ENCODE results near the gene COG3. TPM values are rescaled to one million over a fixed set of nuclear protein-coding genes. Genes with fewer than 3 reads are reported as not detected.
"Not testable (repeated sequence)": the region's sequence is repeated elsewhere in the genome, so short reads cannot be mapped to it uniquely, and the experiment has no call there.

COG3 gene, protein sequence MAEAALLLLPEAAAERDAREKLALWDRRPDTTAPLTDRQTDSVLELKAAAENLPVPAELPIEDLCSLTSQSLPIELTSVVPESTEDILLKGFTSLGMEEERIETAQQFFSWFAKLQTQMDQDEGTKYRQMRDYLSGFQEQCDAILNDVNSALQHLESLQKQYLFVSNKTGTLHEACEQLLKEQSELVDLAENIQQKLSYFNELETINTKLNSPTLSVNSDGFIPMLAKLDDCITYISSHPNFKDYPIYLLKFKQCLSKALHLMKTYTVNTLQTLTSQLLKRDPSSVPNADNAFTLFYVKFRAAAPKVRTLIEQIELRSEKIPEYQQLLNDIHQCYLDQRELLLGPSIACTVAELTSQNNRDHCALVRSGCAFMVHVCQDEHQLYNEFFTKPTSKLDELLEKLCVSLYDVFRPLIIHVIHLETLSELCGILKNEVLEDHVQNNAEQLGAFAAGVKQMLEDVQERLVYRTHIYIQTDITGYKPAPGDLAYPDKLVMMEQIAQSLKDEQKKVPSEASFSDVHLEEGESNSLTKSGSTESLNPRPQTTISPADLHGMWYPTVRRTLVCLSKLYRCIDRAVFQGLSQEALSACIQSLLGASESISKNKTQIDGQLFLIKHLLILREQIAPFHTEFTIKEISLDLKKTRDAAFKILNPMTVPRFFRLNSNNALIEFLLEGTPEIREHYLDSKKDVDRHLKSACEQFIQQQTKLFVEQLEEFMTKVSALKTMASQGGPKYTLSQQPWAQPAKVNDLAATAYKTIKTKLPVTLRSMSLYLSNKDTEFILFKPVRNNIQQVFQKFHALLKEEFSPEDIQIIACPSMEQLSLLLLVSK
- 31.0 and 31.2 TPM in 2 replicates for total RNA-seq (ENCODE audit: low replicate concordance)

DNA sequence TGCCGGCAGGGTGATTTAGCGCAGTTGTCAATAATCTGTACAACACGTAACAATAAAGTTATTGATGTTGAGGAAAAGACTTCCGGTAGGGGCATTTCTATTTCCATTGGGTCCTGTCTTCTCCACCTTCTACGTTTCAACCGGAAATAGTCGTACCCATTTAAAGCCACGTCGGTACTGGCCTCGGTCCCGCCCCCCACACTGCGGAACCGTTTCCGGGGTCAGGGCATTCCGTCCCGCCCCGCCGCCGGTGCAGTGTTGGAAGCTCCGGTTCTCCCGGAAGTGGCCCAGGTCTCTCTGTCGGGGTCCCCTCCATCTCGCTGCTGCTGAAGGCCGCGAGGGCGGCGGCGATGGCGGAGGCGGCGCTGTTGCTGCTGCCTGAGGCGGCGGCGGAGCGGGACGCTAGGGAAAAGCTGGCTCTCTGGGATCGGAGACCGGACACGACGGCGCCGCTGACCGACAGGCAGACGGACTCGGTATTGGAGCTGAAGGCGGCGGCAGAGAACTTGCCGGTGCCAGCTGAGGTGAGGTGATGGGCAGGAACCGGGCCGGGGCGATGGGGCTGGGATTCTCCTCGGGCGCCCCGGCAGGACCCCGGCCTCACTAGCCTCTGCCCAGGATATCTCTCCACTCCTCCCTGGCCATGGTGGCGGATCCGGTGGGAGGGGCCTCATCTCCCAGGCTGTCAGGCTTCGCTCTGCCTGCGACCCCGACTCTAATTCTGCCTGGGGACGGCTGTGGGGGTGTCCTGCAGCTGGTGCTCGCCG, at the start of gene COG3:
COG3 (plus strand) TSS at position 253 of the 767 bp plus-strand sequence; CDS start at position 351, 98 bp downstream.
- TF ChIP-seq, protein P1, sequence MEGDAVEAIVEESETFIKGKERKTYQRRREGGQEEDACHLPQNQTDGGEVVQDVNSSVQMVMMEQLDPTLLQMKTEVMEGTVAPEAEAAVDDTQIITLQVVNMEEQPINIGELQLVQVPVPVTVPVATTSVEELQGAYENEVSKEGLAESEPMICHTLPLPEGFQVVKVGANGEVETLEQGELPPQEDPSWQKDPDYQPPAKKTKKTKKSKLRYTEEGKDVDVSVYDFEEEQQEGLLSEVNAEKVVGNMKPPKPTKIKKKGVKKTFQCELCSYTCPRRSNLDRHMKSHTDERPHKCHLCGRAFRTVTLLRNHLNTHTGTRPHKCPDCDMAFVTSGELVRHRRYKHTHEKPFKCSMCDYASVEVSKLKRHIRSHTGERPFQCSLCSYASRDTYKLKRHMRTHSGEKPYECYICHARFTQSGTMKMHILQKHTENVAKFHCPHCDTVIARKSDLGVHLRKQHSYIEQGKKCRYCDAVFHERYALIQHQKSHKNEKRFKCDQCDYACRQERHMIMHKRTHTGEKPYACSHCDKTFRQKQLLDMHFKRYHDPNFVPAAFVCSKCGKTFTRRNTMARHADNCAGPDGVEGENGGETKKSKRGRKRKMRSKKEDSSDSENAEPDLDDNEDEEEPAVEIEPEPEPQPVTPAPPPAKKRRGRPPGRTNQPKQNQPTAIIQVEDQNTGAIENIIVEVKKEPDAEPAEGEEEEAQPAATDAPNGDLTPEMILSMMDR (IDR thresholded peaks at IDR 0.05; ENCODE audit: insufficient read depth, low read length) = peak; percentile 61
- peak; percentile 97 for DNase-seq (ENCODE audit: low read depth)

DNA sequence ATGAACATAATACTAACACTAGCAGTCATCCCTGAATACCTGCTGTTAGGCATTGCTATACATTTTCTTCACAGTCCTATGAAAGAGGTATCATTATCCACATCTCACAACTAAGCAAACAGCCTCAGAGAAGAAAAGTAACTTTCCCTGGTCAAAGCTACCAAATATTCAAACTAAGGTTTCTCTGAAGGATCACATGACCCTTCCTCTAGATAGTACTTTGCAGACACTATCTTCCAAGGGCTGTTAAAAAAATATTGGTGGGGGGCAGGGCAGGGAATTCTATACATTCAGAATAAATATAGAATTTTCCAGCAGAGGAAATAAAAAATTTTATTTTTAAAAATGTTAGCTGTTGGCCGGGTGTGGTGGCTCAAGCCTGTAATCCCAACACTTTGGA, 49.6 kb upstream of the COG3 start:
- H3K4me3 ChIP-seq (ENCODE audit: low read depth, low read length) = peak overlapping the region; percentile 57
- TF ChIP-seq, protein P1 (IDR thresholded peaks at IDR 0.05; ENCODE audit: insufficient read depth, low read length) = no peak
- DNase-seq (ENCODE audit: low read depth) = no peak

More for the DNA sequence above, at the start of gene COG3:
- peak within 1 kb of the TSS; percentile 86 for H3K4me3 ChIP-seq (ENCODE audit: low read depth, low read length)

DNA sequence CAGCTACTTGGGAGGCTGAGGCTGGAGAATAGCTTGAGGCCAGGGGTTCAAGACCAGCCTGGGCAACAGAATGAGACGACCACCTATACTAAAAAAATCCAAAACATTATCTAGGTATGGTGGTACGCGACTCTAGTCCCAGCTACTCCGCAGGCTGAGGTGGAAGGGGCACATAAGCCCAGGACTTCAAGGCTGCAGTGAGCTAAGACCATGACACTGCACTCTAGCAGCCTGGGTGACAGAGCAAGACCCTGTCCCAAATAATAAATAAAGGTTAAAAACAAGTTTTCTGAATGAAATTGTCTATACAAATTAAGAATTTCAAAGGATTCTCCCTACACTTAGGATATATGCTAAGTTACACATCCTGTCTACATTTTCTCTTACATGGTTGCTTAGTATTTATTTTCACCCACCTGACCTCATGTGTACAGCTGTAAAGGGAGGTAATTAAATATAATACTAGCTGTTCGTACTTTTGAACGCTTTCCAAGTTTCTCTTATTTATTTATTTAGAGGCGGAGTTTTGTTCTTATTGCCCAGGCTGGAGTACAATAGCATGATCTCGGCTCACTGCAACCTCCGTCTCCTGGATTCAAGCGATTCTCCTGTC, 48.1 kb upstream of the COG3 start:
- H3K4me3 ChIP-seq (ENCODE audit: low read depth, low read length) = peak overlapping the region; percentile 78
- no peak for DNase-seq (ENCODE audit: low read depth)
- TF ChIP-seq, protein P1 (IDR thresholded peaks at IDR 0.05; ENCODE audit: insufficient read depth, low read length) = no peak

DNA sequence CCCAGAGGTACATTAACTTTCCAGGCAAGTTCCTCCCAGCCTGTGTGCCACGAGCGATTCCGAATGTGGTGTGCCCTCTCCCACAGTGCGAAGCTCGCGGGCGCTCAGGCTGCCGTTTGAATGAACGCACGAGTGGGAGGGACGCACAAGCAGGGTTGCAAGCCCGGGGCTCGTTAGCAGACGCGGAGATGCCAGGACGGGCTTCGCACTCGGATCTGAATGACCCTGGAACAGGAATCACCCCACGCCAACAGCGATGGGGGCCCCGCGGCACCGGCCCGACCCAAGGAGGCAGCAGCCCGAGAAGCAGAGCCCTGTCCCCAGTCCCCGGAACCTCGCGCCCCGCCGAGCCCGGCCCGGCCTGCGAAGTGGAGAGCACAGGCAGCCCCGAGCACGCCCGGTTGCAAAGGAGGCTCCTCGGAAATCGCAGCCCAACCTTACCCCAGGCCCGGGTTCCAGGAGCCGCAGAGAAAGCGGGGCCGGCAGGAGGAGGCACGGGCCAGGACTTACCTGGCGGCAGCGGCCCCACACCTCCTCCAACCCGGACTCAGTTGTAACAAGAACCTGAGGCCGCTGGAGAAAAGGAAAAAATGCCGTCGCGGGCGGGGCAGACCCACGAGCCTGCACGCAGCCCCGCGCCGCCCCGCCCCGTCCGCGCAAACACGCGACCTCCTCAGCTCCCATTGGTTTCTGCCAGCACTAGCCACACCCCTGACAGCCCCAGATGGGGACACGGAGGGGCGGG, 46.8 kb upstream of the COG3 start, which contains the start of gene SLC25A30:
SLC25A30 (minus strand) TSS at position 584 of the 745 bp plus-strand sequence. CDS start 6,948 bp downstream, outside the sequence.
- H3K4me3 ChIP-seq (ENCODE audit: low read depth, low read length) = peak within 1 kb of the TSS; percentile 78
- peak; percentile 79 for DNase-seq (ENCODE audit: low read depth)
- TF ChIP-seq, protein P1 (IDR thresholded peaks at IDR 0.05; ENCODE audit: insufficient read depth, low read length) = no peak

DNA sequence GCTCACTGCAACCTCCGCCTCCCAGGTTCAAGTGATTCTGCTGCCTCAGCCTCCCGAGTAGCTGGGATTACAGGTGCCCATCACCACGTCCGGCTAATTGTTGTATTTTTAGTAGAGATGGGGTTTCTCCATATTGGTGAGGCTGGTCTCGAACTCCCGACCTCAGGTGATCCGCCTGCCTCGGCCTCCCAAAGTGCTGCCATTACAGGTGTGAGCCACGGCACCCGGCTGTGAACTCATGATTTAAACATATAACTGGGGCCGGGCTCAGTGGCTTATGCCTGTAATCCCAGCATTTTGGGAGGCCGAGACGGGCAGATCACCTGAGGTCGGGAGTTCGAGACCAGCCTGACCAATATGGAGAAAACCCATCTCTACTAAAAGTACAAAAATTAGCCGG, 45.4 kb upstream of the COG3 start:
- not testable (repeated sequence) for H3K4me3 ChIP-seq (ENCODE audit: low read depth, low read length); DNase-seq (ENCODE audit: low read depth)

DNA sequence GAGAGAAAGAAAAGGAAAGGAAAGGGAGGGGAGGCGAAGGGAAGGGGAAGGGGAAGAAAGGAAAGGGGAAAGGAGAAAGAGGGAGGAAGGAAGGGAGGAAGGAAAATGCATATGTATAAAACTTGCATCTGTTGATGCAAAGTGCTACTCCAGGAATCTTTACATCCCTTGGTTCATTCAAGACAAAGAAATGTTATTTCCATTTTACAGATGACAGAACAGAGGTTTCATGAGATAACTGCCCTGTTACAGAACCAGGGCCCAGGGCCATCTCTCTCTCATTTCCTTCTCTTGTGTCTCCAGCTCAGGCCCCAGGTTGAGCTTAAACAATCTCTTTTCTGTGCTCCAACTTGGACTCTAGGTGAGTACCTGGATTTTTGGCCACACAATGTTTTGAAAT, 44.8 kb upstream of the COG3 start:
- TF ChIP-seq, protein P1 (IDR thresholded peaks at IDR 0.05; ENCODE audit: insufficient read depth, low read length) = no peak
- H3K4me3 ChIP-seq (ENCODE audit: low read depth, low read length) = no peak overlapping the region
- DNase-seq (ENCODE audit: low read depth) = no peak

Data from fibroblast of the aortic adventitia (primary cell).